HS-27A (cell line): ENCODE data around the gene TTC28.
"Not testable (repeated sequence)": the region's sequence is repeated elsewhere in the genome, so short reads cannot be mapped to it uniquely, and the experiment has no call there.

Source experiments
- DNase-seq: peaks from one replicate; pipeline ENCODE4 v3.0.0-alpha.2; 2012; ENCODE audit warnings: low read depth, missing footprints

TTC28 gene

DNA sequence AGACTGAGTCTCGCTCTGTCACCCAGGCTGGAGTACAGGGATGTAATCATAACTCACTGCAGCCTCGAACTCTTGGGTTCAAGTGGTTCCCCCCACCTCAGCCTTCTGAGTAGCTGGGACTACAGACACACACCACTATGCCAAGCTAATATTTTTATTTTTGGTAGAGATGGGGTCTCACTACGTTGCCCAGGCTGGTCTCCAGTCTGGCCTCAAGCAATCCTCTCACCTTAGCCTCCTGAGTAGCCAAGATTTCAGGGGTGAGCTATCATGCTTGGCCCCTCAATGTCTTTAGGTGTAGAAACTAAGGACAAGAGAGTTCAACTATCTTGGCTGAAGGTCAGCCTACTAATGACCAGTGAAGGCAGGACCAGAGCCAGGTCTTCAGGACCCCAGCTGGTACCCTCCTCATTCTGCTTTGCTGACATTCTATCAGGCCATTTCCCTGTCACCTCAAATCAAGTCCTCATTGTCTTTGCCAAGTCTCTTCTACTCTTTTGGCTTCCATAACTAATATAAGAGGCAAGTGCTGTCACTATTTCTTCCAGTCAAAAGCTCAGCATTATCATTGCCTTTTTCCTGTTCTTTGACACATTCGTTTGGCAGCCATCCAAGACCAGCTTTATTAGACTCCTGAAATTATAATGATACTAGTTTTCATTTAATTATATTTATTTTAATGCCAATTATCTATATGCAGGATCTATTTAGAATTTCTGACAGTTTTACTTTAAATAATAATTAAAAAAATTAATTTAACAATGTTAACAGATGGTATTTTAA lies 496.4 kb downstream of the TTC28 start:
- DNase-seq, result no peak

DNA sequence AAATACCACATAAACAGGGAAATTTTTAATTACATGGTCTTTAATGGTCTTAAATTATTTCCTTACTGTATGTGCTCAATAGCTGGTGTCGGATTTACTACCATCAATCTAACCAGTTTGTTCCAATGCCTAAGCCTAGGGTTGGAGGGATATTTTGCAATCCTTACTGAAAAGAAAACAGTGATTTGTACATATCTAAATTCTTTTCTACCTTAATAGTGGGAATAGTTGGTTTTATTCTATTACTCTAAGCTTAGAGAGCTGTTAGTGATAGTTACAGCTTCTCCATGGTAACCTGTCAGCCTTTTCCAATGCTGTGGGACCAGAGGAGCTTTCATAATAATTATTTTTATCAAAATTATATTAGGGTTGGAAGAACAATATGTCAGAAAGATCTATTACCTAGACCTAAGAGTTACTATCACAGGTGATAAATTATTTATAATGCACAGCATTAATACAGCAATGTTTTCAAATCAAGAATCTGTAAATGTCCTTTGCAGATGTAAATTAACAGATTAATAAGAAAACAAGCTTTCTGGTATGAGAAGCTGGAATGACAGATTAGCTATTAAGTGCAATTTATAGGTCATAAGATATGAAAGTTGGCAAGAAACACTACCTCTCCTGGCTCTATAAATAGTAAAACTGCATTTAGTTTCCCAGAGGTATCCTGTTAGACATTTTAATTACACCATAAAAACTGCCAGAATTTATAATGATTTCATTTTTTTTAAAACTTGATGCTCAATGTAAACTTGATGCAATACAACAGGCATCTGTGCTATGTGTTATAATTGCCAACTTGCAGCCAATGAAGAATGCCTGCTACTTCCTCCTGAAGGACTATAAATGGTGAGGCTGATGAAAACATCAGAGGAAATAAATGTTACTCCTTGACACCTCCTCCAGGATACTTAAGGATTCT lies 498.6 kb downstream of the TTC28 start:
- no peak for DNase-seq

GRCh38 chr22:28179392-28179791 lies 500.2 kb downstream of the TTC28 start:
- no peak for DNase-seq

- no peak for DNase-seq
Observed at GRCh38 chr22:28175730-28176492, 503.7 kb downstream of the TTC28 start.

GRCh38 chr22:28174509-28174908 lies 505.1 kb downstream of the TTC28 start:
- no peak for DNase-seq

DNA sequence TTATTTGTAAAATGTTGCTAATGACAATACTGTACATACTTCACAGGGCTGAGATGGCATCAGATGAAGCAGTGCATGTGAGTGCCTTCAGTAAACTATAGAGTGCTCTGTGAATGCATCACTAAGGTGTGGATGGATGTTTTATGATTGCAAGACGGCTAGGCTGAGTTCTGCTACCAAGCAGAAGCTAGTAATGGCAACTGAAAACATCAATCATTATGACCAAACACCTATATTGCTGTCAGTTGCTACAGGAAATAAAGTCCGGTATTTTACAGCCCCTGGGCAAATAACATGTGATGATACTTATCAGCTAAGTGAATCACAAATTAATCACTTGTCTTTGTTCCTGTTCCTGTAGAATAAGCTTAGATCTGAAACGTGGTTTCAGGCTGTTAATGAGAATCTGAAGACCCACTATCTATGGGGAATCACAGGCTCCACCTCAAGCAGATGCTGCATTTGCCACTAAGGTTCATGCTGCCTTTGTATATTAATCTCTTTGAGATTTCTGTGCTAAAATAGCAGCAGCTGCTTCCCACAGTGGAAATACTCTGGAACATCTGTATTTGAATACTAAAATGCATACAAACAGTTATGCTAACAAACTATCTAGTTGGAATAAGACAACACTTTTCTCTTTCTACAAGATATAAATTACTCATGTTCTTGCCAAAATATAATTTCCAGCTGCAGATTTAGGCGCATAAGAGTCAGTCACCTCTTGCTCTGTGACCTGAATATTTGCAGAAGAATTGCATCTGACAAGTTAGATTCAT lies 506.6 kb downstream of the TTC28 start:
- DNase-seq, result no peak

GRCh38 chr22:28171712-28172111 lies 507.9 kb downstream of the TTC28 start:
- no peak for DNase-seq

- DNase-seq, result no peak
Observed at GRCh38 chr22:28171115-28171514, 508.5 kb downstream of the TTC28 start.

- not testable (repeated sequence) for DNase-seq
Observed at GRCh38 chr22:28169314-28169713, 510.3 kb downstream of the TTC28 start.

DNA sequence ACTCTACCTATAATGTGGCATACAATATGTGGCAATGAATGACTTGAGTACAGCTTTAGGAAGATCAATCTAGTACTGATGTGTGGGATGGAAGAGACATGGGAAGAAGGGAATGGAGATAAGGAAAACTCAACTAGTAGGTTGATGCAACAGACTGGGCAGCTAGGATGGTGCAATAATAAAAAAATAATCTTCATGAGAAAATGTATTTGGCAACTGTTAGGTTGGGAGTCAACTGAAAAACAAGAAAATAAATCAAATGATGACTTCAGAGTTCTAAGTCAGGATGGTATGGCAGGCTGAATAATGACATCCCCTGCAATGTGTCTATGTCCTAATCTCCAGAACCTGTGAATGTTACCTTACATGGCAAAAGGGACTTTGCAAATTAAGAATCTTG lies 523.8 kb downstream of the TTC28 start:
- no peak for DNase-seq

GRCh38 chr22:28154861-28155260 lies 524.8 kb downstream of the TTC28 start:
- DNase-seq, result no peak

GRCh38 chr22:28151151-28151816 lies 528.4 kb downstream of the TTC28 start:
- no peak for DNase-seq

GRCh38 chr22:28148816-28149465 lies 530.7 kb downstream of the TTC28 start:
- no peak for DNase-seq

DNA sequence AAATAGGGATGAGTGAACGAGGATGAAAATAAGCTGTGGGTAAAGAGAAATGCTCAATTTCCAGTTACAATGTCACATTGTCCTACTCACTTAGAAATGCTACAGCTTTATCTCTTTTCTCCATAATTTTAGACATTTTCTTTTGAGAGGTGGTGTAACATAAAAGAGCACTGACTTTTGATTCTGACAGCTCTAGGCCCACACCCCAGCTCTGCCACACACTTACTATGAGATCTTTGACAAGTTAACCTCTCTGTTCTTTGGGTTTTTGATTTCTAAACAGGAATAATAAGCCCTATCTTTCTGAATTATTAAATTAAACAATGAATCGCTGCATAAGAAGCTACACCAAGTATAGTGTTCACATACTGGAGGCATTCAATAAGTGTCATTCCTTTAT lies 532.2 kb downstream of the TTC28 start:
- DNase-seq, result no peak

DNA sequence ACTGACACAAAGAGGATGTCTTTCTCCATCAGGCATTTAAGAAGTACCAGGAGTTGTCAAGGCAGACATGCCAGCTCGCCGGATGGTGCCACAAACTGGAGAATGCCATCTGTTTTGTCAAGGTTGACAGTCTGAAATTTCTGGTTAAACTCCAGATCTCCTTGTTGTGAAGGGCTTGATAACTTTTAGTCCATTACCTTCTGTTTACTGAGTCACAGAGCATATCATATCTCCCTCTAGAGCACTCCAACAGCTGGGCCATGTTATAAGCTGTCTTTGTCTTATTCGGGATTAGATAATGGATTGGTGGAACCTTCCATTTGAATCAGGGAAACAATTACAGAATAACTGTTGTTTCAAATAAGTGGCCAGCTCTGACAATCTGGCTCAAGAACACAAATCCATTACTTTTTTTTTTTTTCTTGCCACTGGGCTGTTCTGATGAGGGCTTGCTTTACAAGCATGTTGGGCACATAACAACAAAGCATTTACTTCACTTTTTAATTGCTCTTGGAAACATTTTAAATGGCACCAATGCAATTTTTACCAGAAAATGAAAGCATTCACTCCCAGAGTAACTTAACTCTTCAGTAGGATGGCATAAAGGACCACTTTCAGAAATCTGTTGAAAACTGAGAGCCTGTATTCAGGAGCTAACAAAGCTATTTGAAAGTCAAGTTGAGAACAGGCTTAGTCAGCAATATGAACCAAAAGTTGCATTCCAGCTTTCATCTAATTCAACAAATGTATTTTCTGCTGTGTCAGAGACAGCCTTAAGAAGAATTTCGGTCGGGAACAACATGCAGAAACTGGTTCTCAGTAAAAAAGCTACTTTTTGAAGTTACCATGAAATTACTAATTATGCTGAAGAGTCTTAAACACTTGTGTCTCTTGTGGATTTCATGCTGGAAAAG lies 533.0 kb downstream of the TTC28 start:
- no peak for DNase-seq

DNA sequence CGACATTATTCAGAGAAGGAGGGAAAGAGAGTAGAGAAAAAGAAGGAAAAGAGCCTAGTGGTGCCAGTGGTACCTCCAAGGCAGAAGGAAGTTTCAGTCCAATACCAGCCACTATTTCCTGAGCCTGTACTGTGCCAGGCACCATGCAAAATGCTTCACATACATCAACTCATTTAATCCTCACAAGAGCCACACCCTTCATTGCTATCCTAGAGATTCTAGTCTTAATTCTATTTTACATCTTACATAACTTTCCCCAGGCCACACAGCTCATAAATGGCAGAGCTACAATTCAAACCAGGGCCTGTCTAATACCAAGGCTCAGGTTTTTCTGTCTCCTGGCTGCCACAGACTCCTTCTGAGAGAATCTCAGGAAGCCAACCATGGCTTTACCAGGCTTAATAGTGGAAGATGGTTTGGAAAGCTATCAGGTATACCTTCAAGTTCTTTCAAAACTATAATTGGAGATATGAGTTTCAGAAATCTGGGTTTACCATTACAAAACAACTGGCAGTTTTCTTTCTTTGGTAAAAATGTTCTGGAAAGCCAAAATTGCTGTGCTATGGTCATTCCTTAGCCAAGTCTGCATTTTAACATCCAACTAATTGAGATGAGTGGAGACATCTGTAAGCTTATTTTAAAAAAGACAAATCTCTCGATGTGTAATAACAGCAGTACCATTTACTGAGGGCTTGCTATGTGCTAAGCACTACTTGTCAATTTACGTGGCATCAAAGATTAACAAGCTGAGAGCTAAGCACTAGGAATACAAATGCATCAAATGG lies 535.5 kb downstream of the TTC28 start:
- peak; percentile 8 for DNase-seq

DNA sequence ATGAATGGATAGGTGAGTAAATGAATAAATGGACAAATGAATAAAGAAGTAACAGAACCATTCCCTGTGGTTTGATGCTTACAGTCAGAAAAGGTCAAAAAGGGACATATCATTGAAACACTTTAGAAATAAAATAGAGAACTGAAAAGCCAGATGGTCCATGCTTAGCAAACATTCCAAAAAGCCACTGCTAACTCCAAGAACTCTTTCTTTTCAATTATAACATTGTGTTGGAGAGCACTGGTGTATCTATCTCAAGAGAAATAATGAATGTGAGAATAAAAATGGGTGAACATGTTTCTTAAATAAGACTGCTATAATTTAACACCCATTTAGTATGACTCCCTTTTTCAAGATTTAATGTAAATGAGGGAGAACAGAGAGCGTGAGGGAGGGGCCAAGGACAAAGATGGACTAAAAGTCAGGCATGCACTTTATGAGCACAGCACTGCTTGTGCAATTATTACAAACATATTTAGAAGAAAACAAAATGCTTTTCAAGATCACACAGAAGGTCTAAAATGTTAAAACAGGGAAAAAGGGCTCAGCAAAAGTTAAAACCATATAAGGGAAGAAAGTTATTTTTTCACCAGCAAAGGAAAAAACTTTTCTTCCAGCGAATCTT lies 536.3 kb downstream of the TTC28 start:
- no peak for DNase-seq

- DNase-seq, result peak; percentile 75
Observed at GRCh38 chr22:28142361-28142961, 537.2 kb downstream of the TTC28 start.
